Tracheal epithelial cell (primary cell): ENCODE data around the gene ST3GAL5. TPM values are rescaled to one million over a fixed set of nuclear protein-coding genes. Genes with fewer than 3 reads are reported as not detected.

Experiments used
- total RNA-seq: library from RNA; depleted of rRNA; stranded (reverse); fragments of >200 nt; gene quantifications from 2 replicates; pipeline ENCODE4 v1.2.1, GENCODE V29; 2014

ST3GAL5 gene
- 13.6 and 14.2 TPM in 2 replicates for total RNA-seq

DNA sequence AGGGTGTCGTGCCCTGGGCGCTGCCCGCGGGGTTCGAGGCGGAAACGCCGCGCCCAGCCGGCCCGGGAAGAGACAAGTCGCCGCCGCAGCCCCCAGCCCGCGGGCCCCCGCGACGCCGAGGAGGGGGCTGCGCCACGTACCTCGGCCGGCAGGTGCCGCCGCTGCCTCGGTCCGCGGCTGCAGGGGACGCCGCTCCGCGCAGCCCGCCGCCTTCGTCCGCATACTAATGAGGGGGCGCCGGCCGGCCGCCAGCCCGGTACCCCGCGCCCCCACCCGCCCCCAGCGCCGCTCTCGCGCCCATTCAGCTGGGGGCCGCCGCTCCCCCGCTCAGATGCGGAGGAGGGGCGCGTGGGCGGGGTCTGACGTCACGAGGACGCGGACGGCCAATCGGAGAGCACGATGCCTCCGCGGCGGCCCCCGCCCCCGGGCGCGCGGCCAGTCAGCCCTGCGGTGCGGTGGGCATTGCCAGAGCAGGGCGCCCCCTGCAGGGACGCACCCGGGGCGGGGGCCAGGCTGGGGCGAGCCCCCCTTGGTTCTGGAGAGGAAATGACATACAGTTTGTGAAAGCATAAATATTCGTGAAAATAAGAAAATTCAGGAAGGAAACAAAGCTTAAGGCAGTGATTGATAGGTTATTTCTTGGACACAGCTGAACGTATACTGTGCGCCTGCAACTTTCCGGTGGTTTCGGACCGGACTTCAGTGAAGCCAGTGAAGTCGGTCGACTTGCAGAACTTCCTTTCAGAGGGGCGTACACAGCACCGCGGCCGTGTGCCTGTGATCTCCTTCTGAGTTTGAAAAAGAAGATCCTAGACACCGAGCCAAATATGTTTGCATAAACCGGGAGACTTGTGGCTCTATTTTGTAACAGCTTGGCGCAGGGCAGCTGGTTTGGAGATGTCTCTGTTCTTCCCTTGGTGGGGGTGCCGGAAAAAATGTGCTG is at the start of gene ST3GAL5:
TSS of gene ST3GAL5 (minus strand) at position 307 of the 943 bp plus-strand sequence. CDS start at position 222, 85 bp downstream.

Other genes starting within 250 kb of the ST3GAL5 start
- gene SFTPB, start 220.8 kb downstream of the ST3GAL5 start, total RNA-seq = not detected in 2 replicates
- gene GNLY, start 194.6 kb downstream of the ST3GAL5 start, total RNA-seq = not detected in 2 replicates
- gene ATOH8, start 135.0 kb downstream of the ST3GAL5 start, total RNA-seq = 0.96 TPM in 1 of 2 replicates, not detected in the other
- gene POLR1A, start 216.9 kb upstream of the ST3GAL5 start, total RNA-seq = 12.0 and 17.7 TPM in 2 replicates
- 50.8 and 72.7 TPM in 2 replicates for gene PTCD3, start 217.2 kb upstream of the ST3GAL5 start, total RNA-seq